Hepatocyte (in vitro differentiated cells): ENCODE measurements around the gene COPS7A. TPM values are rescaled to one million over a fixed set of nuclear protein-coding genes. Genes with fewer than 3 reads are reported as not detected.

ENCODE experiments used
- DNase-seq: peaks from one replicate; pipeline ENCODE4 v3.0.0-alpha.2; 2016; ENCODE audit warnings: low spot score
- H2AFZ ChIP-seq: fragments of 200-600 bp; sonication (generic); 2 replicates; pipeline ENCODE4 v1.6.0; 2016; ENCODE audit warnings: antibody characterized with exemption, mild to moderate bottlenecking
- H3K27ac ChIP-seq: fragments of 200-600 bp; sonication (generic); 2 replicates; pipeline ENCODE4 v1.5.1; 2016; ENCODE audit warnings: mild to moderate bottlenecking
- H3K27me3 ChIP-seq: fragments of 200-600 bp; sonication (generic); 2 replicates; pipeline ENCODE4 v1.6.1; 2016
- H3K36me3 ChIP-seq: fragments of 200-600 bp; sonication (generic); replicated peaks from 2 replicates; pipeline ENCODE4 v1.5.1; 2016; ENCODE audit warnings: low read depth; ENCODE audit not compliant: insufficient read depth
- H3K4me1 ChIP-seq: fragments of 200-600 bp; sonication (generic); 2 replicates; pipeline ENCODE4 v1.5.1; 2016; ENCODE audit warnings: mild to moderate bottlenecking, moderate library complexity; ENCODE audit not compliant: insufficient read depth
- H3K4me2 ChIP-seq: fragments of 200-600 bp; sonication (generic); 2 replicates; pipeline ENCODE4 v1.6.0; 2016
- H3K4me3 ChIP-seq: fragments of 200-600 bp; sonication (generic); 2 replicates; pipeline ENCODE4 v1.5.1; 2016; ENCODE audit warnings: mild to moderate bottlenecking
- H3K79me2 ChIP-seq: fragments of 200-600 bp; sonication (generic); 2 replicates; pipeline ENCODE4 v1.6.0; 2017; ENCODE audit warnings: mild to moderate bottlenecking
- H3K9me2 ChIP-seq: fragments of 200-600 bp; sonication (generic); replicated peaks from 2 replicates; pipeline ENCODE4 v1.6.0; 2017; ENCODE audit warnings: mild to moderate bottlenecking; ENCODE audit not compliant: insufficient read depth
- H3K9me3 ChIP-seq: fragments of 200-600 bp; sonication (generic); 2 replicates; pipeline ENCODE4 v1.5.1; 2016; ENCODE audit warnings: low read depth, mild to moderate bottlenecking
- H4K20me1 ChIP-seq: fragments of 200-600 bp; sonication (generic); 2 replicates; pipeline ENCODE4 v1.6.0; 2016; ENCODE audit warnings: mild to moderate bottlenecking; ENCODE audit not compliant: insufficient read depth, poor library complexity, severe bottlenecking
- CTCF ChIP-seq: fragments of 200-600 bp; sonication (generic); IDR thresholded peaks from 2 replicates; pipeline ENCODE4 v1.5.1; 2016; ENCODE audit warnings: antibody characterized with exemption, mild to moderate bottlenecking; ENCODE audit not compliant: poor library complexity
- EZH2 ChIP-seq: fragments of 200-600 bp; sonication (generic); IDR thresholded peaks from 2 replicates; pipeline ENCODE4 v1.6.1; 2016; ENCODE audit warnings: antibody characterized with exemption, mild to moderate bottlenecking, borderline replicate concordance
- EZH2phosphoT487 ChIP-seq: fragments of 200-600 bp; sonication (generic); IDR thresholded peaks from one replicate; pipeline ENCODE4 v1.6.1; 2018; ENCODE audit warnings: antibody characterized with exemption, mild to moderate bottlenecking, low read depth, moderate library complexity; ENCODE audit not compliant: unreplicated experiment, severe bottlenecking
- WGBS: methylation state at CpG from one replicate; pipeline ENCODE4 v1.1.6; 2016; ENCODE audit warnings: low lambda C conversion rate; ENCODE audit errors: missing lambda C conversion rate; 5-methylcytosine and 5-hydroxymethylcytosine counted together
- polyA plus RNA-seq: library from polyadenylated mRNA; unstranded; fragments of >200 nt; fragmentation: Nextera tagmentation; extraction: Ambion mirVana; gene quantifications from 2 replicates; pipeline ENCODE4 v1.2.1, GENCODE V29; 2016
- total RNA-seq: library from RNA; depleted of rRNA; stranded (reverse); fragments of >200 nt; gene quantifications from 2 replicates; pipeline ENCODE4 v1.2.3, GENCODE V29; 2014

The COPS7A gene
- total and polyA plus RNA-seq, 2 experiments from 2014 or later, result 46.9 to 73.6 TPM

GRCh38 chr12:6750506-6750905, 26.7 kb downstream of the COPS7A start:
- no peaks in the 10 kb centered on the region for H3K36me3 ChIP-seq

GRCh38 chr12:6751767-6752166, 27.9 kb downstream of the COPS7A start:
- Histone ChIP-seq H3K79me2 (peaks cover 26% of the 10 kb centered on the region), H2AFZ (no peak overlapping the region), H4K20me1 (peaks cover 12% of the 10 kb centered on the region), H3K27me3 (no peaks in the 10 kb centered on the region), H3K4me3 (peak overlapping the region; percentile 92), H3K9me3 (no peaks in the 10 kb centered on the region), H3K4me1 (peaks cover 7% of the 10 kb centered on the region), H3K36me3 (no peaks in the 10 kb centered on the region), H3K9me2 (no peaks in the 10 kb centered on the region), H3K4me2 (peak overlapping the region; percentile 89), H3K27ac (peak overlapping the region; percentile 100)
- DNase-seq, result no peak
- WGBS, result 88% methylated on average over 7 of the region's 7 CpGs
- TF ChIP-seq EZH2phosphoT487, result no peak
- TF ChIP-seq CTCF, result no peak
- TF ChIP-seq EZH2, result no peak

More at GRCh38 chr12:6750506-6750905, 26.7 kb downstream of the COPS7A start:
- peaks cover 26% of the 10 kb centered on the region for H3K79me2 ChIP-seq
- H4K20me1 ChIP-seq, result peaks cover 12% of the 10 kb centered on the region
- H3K4me1 ChIP-seq, result peaks cover 7% of the 10 kb centered on the region
- H2AFZ ChIP-seq, result no peak overlapping the region
- H3K9me3 ChIP-seq, result no peaks in the 10 kb centered on the region
- 95% methylated on average over 4 of the region's 4 CpGs for WGBS
- no peak for TF ChIP-seq EZH2phosphoT487
- TF ChIP-seq CTCF, result no peak
- TF ChIP-seq EZH2, result no peak
- H3K9me2 ChIP-seq, result no peaks in the 10 kb centered on the region
- H3K4me2 ChIP-seq, result no peak overlapping the region
- no peak for DNase-seq
- H3K27ac ChIP-seq, result no peak overlapping the region
- H3K27me3 ChIP-seq, result no peaks in the 10 kb centered on the region
- no peak overlapping the region for H3K4me3 ChIP-seq

- DNase-seq, result peak; percentile 77
- peaks cover 26% of the 10 kb centered on the region for H3K79me2 ChIP-seq
- TF ChIP-seq EZH2 (no peak), CTCF (peak; percentile 48)
- H3K9me3 ChIP-seq, result no peaks in the 10 kb centered on the region
- no peaks in the 10 kb centered on the region for H3K36me3 ChIP-seq
- H3K27me3 ChIP-seq, result no peaks in the 10 kb centered on the region
- peak overlapping the region; percentile 89 for H3K4me2 ChIP-seq
- no peaks in the 10 kb centered on the region for H3K9me2 ChIP-seq
- peak overlapping the region; percentile 47 for H2AFZ ChIP-seq
- peaks cover 7% of the 10 kb centered on the region for H3K4me1 ChIP-seq
- WGBS, result 4% methylated on average over 22 of the region's 24 CpGs
- H4K20me1 ChIP-seq, result peaks cover 12% of the 10 kb centered on the region
- H3K27ac ChIP-seq, result peak overlapping the region; percentile 100
- H3K4me3 ChIP-seq, result peak overlapping the region; percentile 92
Observed at GRCh38 chr12:6752167-6752920, 28.5 kb downstream of the COPS7A start.
